GM18861 (cell line): ENCODE measurements around the gene SNX17.
A peak's percentile ranks its signal among the peaks of the same experiment; 100 is the strongest.
"Not testable (repeated sequence)": the region's sequence is repeated elsewhere in the genome, so short reads cannot be mapped to it uniquely, and the experiment has no call there.

Source experiments
- ATAC-seq: cut with Tn5 transposase; IDR thresholded peaks from one replicate; pipeline ENCODE4 v1.9.1; 2021; ENCODE audit not compliant: unreplicated experiment

SNX17 gene

DNA sequence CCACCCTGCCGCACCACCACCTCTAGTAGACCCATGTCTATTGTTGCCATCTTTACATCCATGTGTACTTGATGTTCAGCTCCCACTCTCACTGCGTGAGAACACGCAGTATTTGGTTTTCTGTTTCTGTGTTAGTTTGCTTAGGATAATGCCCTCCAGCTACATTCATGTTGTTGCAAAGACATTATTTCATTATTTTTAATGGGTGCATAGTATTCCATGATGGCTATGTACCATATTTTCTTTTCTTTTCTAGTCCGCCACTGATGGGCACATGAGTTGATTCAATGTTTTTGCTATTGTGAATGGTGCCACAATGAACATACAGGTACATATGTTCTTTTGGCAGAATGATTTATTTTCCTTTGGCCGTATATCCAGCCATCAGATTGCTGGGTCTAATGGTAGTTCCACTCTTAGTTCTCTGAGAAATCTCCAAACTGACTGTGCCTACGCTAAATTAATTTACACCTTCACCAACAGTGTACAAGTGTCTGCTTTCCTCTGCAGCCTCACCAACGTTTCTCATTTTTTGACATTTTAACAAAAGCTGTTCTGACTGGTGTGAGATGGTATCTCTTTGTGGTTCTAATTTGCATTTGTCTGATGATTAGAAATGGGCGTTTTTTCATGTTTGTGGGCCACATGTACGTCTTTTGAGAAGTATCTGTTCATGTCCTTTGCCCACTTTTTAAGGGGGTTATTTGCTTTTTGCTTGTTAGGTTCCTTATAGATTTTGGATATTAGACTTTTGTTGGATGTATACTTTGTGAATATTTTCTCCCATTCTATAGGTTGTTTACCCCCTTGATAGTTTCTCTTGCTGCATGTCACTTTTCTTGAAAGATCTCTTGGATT, 20.6 kb downstream of the SNX17 start:
- ATAC-seq = no peak

DNA sequence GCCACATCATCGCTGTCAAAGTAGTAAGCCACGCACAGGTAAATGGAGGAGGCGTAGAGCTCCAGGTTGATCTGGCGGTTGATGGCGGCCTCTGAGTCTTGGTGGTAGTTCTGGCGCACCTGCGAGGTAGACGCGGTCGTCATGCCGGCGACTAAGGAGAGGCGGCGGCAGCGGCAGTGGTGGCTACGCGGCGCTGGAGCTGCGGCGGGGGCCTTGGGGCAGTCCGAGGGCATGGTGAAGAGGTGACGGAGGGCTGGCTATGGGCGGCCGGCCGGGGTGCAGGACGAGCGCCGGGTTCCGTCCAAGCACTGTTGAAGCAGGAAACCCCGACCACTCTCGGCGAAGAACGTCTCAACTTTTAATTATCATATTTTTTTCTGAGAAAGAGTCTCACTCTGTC, 22.8 kb downstream of the SNX17 start:
- no peak for ATAC-seq

DNA sequence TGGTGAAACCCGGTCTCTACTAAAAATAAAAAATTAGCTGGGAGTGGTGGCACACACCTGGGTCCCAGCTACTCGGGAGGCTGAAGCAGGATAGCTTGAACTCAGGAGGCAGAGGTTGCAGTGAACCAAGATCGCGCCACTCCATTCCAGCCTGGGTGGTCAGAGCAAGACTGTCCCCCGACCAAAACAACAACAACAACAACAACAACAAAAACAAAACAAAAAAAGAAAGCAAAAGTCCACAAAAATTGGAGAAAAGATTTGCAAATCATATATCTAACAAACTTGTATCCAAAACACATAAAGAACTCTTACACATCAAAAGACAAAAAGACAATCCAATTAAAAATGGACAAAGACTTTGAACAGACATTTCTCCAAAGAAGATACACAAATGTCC, 28.5 kb downstream of the SNX17 start:
- no peak for ATAC-seq

DNA sequence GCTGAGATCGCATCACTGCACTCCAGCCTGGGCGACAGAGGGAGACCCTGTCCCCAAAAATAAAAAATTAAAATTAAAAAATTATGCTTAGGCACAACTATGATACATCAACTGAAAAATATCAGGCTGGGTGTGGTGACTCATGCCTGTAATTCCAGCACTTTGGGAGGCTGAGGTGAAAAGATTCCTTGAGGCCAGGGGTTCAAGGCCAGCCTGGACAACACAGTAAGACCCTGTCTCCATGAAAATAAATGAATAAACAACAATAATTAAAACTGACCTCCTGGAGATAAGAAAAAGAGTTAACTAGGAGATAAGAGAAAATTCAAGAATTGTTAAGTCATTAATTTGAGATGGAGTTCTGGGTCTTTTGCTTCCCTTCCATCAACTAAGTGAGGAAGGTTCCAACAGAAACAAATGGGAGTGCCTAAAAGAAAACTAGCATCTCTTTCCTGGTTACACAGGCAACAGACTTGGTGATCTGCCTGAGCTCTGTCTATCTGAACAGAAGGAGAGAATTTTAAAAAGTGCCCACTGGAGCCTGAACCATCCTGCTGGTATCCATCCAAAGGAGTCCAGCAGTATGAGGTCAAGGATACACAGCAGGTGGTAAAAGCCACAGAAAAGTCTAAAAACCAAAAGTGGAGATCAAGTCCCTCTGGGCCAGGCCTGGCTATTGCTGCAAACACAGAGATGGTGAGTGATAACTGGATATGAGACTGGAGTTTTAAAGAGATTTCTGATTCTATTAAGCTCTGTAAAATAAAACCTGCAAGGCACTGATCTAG, 30.1 kb downstream of the SNX17 start:
- ATAC-seq = no peak

DNA sequence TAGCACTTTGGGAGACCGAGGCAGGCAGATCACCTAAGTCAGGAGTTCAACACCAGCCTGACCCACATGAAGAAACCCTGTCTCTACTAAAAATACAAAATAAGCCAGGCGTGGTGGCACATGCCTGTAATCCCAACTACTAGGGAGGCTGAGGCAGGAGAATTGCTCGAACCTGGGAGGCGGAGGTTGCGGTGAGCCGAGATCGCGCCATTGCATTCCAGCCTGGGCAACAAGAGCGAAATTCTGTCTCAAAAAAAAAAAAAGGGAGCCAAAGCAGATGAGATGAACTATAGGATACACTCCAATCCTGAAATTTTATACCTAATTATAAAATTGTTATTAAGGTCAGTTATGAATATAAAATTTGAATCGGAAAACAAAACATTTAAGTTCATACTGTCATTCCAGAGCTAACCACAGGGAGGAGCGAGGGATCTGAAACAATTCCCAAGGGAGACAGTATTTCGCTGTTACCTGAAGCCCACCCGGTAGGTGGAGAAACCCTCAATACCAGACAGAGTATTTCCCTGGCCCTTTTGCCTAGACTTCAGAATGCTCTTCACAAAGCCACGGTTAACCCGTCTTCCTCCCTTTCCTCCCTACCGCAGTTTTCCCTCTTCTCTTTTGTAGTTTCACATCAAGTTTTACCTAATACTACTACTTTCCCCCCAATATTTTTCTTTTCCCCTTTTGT, 37.5 kb downstream of the SNX17 start:
- ATAC-seq = no peak

DNA sequence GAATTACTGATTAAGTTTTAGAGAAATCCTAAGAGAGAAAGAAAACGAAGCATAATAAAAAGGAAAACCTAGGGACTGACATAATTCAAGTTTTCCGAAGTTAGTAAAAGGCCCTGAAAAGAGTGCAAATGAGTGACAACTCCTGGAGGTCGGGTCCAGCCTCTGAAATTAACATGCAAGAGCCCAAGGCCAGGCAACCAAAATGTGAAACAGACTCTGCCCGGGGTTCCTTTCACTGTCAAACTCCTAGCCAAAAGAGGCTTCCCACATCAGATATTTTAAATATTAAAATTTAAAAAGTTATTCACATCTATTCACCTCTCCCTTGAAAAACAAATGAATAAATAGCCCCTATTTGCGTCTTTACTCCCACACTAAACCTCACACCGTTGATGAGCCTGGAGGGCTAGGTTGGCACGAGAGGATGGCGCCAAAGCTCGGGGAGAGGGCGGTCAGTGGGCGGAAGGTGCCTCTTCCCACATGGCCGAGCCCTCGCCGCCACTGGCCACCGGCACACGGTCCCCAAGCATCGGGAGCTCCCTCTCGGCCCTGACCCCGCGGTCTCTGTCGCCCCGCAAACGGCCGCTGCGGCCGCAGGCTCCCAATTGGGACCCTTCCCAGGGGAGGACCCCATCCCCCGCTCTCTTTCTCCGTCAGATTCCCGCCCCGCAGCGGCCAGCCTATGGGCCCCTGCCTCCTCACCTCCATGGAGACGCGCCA, 38.3 kb downstream of the SNX17 start:
- peak; percentile 10 for ATAC-seq

DNA sequence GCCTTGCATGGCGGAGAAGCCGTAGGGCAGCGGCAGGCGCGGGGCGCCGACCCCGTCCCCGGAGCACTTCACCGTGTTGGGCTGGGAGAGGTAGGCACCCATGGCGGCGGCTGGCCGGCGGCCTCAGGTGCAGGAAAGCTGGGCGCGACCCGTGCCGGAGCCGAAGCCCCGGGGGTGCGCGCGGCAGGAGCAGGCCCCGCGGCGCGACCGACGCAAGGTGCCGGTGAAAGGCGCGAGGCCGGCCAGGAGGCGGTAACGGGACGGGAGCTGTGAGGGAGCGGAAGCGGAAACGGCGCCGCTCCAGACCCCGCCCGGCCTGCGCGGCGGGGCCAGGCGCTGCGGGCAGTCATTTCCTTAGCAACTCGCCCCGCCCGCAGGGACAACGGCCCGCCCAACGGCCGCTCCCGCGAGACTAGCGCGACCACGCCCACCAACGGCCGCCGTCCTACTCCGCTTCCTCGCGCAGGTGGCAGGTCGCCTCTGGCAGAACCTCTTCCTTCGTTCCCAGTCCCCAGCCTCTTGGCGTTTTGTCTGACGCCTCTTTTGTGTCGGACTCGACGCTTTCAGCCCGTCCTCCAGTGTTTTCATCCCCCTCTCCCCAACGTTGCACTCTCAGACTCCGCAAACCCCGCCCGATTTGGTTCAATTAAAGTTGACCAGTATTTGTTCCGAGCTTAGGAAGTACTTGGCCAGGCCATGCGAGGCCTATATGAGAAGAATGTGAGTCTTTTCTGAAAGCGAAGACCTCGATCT, 39.1 kb downstream of the SNX17 start, which contains the start of gene PPM1G:
Gene PPM1G (minus strand): TSS at position 271 of the 753 bp plus-strand sequence. CDS start 169 bp downstream, at position 102.
- peak; percentile 88 for ATAC-seq

DNA sequence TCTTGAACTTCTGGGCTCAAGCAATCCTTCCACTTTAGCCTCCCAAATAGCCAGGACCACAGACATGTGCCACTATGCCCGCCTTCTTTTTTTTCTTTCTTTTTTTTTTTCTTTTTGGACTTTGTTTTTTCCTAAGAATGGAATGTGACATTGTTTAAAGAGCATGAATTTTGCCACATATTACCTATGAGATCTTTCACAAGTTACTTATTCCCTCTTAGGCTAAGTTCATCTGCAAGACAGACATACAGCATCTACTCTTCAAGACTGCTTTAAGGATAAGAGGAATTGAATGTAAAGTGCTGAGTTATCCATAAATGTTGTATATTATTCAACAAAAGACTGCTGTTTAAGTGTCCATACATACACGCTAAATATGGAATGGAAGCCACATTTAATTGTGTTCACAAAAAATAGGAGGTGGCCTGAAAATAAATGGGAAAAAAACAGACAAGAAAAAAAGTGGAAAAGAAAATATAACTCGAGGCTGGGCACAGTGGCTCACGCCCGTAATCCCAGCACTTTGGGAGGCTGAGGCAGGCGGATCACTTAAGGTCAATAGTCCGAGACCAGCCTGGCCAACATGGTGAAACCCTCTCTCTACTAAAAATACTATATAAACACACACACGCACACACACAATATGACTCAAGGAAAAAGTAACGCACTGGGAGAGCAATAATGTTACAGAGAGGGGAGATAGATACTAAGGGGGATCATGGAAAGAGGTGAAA, 42.2 kb downstream of the SNX17 start:
- ATAC-seq = no peak

DNA sequence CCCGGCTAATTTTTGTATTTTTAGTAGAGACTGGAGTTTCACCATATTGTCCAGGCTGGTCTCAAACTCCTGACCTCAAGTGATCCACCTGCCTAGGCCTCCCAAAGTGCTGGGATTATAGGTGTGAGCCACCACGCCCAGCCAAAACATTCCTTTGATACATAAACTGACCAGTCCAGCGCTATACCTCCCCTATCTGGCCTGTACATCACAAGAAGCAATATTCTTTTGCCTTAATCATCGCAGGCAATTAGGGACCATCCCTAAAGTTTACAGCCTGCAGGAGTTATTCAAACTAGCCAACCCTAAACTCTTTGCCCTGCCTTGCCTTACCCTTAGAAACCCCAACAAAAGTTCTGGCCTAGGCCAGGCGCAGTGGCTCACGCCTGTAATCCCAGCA, 45.7 kb downstream of the SNX17 start:
- no peak for ATAC-seq

DNA sequence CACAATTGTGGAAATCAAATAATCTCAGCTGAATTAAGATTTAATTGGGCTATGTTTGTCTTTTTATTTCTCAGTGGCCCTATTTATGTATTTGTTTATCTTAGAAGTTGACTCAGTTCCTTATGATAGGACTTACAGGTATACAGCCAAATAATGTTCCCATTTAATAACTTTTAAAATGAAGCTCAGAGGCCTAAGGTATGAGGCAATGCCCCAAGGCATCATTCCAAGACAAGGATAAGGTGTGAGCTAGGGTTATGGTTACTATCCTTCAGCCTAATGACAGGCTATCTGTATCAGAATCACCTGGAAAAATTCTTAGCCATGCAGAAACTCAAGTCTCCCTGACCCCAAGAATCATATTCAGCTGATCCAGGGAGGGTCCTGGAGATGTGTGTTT, 50.6 kb downstream of the SNX17 start:
- ATAC-seq = no peak

DNA sequence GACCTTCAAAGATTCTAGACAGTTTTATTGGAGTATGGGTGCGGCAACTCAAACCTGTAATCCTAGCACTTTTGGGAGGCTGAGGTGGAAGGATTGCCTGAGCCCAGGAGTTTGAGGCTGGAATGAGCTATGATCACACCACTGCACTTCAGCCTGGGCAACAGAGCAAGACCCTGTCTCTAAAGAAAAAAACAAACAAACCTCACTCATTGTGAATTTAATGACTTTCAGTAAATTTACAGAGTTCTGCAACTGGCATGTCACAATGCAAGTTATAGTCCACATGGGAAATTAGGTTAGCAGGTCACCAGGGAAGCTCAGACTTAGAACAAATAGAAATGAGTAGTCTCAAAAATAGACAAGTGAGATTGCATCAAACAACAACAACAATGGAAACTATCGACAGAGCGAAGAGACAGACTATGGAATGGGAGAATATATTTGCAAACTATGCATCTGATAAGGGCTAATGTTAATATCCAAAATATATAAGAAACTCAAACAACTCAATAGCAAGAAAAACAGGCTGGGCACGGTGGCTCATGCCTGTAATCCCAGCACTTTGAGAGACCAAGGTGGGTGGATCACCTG, 51.3 kb downstream of the SNX17 start:
- ATAC-seq = no peak

DNA sequence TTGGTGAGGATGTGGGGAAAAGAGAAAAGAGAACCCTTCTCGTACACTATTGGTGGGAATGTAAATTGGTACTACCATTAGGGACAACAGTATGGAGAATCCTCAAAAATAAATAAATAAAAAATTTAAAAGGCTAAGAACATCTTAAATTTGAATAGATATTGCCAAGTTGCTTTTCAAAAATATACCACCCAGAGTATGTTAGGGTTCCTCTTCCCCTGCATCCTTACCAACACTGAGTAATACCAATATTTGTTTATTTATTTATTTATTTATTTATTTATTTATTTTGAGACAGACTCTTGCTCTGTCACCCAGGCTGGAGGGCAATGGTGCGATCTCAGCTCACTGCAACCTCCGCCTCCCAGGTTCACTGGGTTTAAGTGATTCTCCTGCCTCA, 52.5 kb downstream of the SNX17 start:
- no peak for ATAC-seq

DNA sequence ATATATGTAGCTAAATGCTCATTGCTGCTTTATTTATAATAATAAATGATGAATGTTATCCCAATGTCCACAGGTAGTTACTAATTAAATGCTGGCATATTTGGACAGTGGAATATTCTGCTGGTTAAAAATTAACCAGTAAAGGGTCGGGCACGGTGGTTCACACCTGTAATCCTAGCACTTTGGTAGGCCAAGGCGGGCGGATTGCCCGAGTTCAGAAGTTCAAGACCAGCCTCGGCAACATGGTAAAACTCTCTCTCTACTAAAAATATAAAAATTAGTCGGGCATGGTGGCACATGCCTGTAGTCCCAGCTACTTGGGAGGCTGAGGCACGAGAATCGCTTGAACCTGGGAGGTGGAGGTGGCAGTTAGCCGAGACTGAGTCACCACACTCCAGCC, 54.6 kb downstream of the SNX17 start:
- not testable (repeated sequence) for ATAC-seq
